ENCODE data around the gene TAF4.

GRCh38 chr20:61965606-61966491 is 99.8 kb downstream of the TAF4 start:
- TF ChIP-seq CTCF (IDR thresholded peaks at IDR 0.05), result no peak
- TF ChIP-seq POLR2A (IDR thresholded peaks at IDR 0.05), result no peak
